Stimulated activated CD8-positive, alpha-beta memory T cell treated with anti-CD3 and anti-CD28 coated beads, Interleukin-2, amount 100 ng/mL, for 1 hour (primary cell): Measurements from ENCODE around the gene FUT8.
"Not testable (repeated sequence)": the region's sequence is repeated elsewhere in the genome, so short reads cannot be mapped to it uniquely, and the experiment has no call there.

ENCODE experiments used
- DNase-seq, 2 donors: peaks; one replicate each; pipeline ENCODE4 v3.0.0-alpha.2; 2020; ENCODE audit warnings: low read depth in 2 of 2

Gene FUT8

DNA sequence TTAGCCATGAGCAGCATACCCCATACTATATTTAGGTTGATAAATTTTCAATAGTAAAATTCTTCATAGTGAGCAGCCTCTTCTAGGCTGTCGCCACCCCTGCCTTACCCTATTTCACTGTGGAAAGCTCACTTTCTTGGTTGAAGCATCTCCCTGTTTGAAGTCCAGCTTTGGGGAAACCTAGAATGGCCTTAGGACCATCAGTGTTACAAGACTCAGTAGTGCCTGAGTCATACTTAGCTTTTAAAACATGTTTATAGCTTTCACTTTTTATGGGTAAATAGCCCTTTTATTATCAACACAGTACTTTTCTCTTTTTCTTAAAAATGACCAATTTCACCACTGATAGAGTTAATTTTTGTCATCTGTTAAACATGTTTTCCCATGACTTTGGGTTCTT is 37.1 kb downstream of the FUT8 start:
- no peak for DNase-seq

DNA sequence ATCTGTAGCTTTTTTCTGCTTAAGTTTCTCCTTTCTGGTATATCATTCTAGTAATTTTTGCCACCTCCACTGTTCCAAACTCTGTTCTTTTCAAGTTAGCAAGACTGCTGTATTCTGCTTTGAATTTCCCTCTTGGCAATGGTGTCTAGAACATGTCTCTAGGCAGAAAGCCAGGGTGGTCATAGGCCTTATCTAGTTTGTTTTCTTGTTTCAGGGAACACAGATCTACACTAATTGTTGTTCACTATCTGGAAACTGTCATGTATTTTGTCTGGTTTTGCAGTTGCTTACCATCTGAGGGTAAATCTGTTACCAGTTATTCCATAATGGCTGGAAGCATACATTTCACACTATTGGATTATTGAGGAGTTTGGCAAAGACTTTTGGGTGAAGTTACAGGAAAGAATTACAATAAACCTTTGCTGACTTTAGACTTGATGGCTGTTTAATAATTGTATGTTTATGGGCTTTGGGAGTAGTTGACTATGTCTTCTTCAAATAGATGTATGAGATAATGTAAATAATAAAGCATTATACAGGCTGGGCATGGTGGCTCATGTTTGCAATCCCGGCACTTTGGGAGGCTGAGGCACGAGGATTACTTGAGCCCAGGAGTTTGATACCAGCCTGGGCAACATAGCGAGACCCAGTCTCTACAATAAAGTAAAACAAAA is 41.4 kb downstream of the FUT8 start:
- DNase-seq: no peak

DNA sequence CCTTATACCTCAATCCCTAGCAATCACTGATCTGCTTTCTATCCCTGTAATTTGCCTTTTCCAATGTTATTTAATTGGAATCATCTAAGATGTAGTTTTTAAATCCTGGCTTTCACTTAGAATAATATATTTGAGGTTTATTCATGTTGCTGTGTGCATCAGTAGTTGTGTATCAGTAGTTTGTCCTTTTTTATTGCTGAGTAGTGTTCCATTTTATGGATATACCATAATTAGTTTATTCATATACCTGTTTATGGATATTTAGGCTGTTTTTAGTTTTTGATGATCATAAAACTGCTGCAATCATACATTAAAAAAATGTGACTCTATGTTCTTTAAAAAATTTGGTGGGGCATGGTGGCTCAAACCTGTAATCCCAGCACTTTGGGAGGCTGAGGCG is 43.7 kb downstream of the FUT8 start:
- DNase-seq: no peak

DNA sequence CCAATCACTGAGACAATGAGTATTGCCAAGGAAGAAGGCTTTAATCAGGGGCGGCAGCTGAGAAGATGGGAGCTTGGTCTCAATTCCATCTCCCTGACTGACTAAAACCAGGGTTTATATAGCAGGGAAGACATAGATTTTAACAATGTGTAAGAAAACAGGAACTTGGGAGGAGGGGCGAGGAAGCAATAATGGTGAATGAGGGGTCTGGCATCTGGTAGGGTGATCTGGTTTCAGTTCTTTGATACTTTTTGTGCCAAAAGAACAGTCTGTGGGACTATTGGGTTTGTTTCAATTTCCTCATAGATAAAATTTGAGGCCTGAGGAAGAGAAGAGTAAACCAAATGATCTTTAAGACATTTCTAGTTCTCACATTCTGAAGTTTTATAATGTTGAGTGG is 49.2 kb downstream of the FUT8 start:
- no peak for DNase-seq

DNA sequence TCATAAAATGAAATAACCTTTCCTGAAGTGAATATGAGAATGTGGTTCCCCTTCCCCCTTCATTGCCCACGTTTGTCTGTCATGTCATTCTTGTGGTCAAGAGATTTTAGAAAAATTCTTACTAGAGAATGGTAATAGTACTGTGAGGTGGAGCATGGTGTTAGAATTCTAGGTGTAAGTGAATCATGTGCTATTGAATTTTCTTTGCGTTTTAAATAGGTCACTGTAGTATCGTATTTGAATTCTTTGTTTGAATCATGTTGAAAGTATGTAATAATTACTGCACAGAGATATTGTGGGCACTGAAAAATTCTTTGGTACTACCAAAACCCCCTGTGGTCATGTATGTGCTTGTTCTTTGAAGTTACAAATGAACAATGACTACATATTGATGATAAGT is 49.9 kb downstream of the FUT8 start:
- no peak for DNase-seq

DNA sequence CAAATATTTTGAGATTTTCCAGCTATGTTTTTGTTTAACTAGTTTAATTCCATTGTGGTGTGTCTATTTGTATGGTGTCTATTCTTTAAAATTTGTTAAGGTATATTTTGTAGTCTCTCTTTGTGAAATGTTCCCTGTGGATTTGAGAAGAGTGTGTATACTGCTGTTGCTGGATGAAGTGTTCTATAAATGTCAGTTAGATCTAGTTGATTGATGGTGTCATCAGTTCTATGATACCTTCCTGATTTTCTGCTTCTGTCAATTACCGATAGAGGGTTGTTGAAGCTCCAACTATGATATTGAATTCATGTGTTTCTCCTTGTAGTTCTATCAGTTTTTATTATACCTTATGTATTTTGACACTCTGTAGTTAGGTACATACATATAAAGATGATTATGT is 53.1 kb downstream of the FUT8 start:
- DNase-seq: no peak

DNA sequence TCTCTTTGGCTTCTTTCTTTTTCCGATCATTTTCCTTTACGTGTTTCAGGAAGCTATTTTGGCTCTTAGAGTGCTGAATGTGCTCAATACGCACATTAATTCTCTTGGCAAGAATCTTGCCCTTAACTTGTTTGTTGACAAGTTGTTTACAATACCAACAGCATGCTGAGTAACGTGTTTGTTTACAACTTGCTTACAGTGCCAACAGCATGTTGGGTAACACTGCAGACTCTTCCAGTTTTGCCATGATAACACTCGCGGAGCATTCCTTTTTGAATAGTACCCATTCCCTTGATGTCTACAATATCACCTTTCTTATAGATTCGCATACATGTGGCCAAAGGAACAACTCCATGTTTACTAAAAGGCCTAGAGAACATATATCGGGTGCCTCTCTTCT is 55.4 kb downstream of the FUT8 start:
- DNase-seq: not testable (repeated sequence)

DNA sequence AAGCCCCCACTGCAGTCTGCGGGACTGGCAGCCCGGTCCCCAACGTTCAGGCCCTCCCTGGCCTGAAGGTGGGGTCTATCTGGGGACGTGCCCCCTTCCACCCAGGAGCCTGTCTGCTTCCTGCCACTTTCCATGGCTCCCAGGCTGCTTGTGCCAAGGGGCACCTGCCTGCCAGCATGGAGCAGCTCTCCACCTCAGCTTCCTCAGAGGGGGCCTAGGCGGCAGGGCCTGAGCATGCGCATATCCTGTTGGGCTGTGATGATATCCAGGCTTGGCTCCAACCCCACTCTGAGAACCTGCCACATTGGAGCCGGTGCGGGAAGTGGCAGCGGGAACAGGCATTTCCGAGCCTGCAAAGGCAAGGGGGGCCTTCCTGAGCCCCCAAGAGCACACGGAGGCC is 57.4 kb downstream of the FUT8 start:
- no peak for DNase-seq

DNA sequence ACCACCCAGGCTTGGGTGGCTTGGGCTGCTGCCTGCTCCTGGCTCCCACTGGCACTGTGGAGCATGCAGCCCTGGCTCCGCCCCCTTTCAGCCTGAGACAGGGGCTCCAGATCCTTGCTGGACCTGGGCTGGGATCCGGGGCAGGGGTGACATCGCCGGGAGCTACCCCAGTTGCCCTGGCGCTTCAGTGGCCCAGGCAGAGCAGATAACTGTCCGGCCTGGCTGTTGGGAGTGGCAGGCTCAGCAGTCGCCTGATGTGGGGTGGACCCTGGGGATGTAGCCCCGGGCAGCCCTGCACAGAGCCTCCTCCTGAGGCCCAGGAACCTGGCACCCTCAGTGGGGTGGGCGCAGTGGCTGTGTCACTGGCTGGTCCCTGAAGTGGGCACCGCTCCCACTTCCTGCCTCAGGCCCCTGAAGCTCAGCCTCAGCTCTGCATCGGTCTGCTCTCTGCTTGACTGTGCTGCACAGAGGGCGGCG is 57.9 kb downstream of the FUT8 start:
- no peak for DNase-seq

DNA sequence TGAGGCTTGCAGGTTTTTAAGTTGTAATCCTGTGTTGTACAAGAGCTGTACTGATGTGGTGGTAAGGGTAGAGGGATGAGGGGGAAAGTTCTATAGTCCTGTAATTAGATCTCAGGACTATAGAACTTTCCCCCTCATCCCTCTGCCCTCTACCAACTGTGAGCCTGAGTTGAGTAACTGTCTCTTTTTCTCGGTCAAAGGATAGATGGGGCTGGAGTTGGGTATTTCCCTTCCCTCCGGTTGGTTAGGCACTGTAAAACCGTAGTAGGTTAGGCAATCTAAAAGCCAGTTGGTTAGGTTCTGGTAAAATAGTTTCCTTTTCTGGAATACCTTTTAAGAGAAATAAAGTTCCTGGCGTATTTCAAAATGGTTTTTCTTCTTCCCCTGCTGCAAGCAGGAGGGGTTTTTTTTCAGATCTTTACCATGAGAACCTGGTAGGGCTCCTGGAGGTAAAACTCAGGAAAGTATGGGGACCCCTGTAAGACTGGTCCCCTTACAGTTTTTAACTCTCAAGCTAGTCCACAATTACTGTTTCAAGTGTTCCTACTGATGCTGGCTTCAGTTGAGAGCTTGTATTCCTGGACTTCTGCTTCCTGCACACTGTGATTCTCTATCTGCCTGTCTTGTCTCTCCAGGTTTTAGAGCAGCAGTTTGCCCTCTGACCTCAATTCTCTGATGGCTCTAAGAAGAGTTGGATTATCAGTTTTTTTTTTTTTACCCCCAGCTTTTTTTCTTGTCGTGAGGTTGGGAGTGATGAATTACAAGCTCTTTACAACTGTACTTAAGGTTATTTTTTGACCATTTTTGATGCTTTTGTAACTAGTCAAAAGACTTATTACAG is 58.7 kb downstream of the FUT8 start:
- no peak for DNase-seq

DNA sequence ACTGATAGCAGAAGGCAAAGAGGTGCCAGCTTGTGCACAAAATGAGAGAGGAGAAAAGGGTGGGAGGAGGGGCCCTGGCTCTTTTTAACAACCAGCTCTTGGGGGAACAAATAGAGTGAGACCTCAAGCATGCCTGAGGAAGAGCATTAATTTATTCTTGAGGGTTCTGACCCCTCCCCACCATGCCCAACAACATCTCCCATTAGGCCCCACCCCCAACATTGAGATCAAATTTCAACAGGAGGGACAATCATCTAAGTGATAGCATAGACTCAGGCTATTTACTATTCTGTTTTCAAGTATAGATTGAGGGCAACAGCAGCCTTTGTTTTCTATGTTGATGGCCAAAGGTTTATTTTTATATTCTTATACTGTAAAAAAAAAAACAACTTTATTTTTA is 59.7 kb downstream of the FUT8 start:
- no peak for DNase-seq

DNA sequence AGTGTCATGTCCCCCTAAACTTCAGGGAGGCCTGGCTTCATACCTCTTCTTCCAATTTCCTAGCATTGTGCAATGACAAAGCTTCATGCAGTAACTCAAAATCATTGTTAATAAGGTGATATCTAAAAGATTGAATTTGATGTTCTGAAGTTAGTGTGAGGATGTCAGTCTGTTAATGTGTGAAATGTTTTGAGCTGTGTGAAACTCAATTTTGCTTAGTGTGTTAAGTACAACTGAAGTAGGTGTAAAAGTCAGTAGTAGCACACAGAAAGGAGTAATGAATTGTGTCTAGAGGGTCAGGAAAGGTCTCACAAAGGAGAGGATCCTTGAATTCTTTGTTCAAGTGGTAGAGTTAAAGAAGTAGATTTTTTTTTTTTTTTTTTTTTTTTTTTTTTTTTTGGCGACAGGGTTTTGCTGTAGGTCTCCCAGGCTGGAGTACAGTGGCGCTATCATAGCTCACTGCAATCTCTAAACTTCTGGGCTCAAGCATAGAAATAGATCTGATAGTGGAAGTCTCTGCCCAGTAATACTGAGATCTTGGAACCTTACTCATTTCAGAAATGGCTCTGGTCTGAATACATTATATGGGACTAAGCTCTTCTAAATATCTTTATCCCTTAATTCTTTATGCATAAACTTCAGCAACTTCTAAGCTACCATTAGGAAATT is 63.9 kb downstream of the FUT8 start:
- no peak for DNase-seq

DNA sequence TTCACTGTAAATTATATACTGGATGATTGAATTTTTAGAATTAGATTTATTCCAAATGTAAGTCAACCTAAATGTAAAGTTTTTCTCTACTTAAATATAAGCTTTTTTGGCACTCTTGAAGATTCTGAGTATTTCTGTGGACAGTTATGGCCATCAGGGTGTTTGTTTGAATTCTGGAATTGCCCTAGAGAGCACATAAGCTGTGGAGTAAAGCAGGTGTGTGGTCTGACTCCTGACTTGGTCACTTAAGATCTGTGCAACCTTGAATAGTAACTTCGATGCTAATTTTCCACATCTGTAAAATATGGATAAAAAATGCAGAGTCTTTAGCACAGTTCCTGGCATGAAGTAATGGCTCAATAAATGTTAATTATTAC is 64.4 kb downstream of the FUT8 start:
- DNase-seq: no peak

DNA sequence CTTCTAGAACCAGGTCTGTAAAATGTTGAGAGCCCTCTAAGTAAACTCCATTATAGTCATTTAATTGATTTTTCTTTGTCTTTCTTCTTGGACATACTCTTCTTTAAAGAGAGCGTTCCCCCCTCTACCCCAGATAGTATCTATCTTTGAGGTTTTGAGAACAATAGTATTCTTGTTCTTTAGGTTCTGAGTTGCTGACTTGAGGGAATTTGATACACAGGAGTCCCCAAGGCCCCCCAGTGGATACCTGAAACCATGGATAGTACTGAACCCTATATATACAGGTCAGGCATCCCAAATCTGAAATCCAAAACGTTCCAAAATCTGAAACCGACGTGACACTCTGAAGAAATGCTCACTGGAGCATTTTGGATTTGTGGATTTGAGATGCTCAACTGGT is 65.5 kb downstream of the FUT8 start:
- DNase-seq: no peak

DNA sequence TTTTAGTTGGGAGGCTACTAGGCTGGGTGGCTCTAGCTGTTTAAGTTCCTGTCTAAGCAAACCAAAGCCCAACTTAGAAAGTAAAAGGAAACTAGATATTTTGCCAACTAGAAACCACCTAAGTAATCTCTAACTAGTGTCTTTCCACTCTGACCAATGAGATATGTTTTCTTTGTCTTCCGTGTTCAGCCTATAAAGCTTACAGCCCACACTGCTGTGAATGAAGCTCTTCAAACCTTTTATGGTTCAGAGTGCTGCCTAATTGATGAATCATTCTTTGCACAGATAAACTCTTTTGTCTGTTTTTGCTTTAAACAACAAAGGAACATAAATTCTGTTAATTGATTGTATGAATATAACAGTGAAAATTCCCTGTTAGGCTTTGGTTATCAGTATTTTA is 66.1 kb downstream of the FUT8 start:
- no peak for DNase-seq

DNA sequence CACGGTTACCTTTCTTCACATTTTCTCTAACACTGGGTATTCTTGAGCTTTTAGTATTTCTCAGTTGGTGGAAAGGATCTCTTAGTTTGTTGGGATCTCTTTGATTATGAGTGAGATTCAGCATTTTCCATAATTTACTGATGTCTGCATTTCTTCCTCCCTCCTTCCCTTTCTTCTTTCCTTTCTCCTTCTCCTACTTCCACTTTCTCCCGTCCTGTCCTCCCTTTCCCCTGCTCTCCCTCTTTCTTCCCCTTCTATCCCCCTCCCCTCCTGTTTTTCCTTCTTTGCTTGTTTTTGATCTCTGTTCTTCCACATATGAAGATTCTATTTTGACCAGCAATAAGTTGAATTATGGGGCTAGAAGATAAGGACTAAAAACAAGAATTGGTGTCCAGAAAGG is 66.9 kb downstream of the FUT8 start:
- no peak for DNase-seq

DNA sequence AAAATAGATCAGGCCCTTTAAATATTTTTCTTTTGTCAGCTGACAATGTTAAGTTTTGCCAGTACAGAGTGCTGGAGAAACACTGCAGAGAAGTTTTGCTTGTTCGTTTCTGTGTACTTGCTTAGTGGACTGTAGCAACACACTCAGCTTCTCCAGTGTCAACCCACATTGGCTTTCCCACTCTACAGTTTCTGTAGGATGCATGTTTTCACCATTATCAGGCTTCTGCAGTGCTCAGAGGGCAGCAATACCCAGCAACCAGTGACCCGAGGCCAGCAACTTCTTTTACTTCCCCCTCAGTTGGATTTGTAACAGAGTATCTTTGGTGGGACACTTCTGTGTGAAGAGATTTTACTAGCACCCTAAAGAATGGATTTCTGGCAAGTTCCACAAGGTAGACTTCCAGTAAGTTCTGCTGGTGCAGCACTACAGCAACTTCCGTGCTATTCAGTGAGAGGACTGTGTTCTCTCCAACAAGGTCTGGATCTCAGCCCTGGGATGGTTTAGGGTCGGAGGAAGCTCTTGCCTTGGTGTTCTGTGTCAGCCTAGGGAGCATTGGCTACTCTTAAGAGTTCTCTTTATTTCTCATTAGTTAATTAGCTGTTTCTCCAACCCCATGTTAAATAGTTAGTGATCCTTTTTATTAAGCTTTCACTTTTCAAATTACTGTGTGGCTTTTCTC is 70.4 kb downstream of the FUT8 start:
- no peak for DNase-seq

DNA sequence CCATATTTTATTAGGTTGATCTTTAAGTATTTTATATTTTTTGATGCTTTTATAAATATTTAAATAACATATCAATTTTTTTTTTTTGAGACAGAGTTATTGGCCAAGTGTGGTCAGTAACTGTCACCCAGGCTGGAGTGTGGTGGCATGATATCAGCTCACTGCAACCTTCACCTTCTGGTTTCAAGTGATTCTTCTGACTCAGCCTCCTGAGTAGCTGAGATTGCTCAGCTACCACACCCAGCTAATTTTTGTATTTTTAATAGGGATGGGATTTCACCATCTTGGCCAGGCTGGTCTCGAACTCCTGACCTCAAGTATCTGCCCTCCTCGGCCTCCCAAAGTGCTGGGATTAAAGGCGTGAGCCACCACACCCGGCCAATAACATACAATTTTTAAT is 71.1 kb downstream of the FUT8 start:
- DNase-seq: no peak

DNA sequence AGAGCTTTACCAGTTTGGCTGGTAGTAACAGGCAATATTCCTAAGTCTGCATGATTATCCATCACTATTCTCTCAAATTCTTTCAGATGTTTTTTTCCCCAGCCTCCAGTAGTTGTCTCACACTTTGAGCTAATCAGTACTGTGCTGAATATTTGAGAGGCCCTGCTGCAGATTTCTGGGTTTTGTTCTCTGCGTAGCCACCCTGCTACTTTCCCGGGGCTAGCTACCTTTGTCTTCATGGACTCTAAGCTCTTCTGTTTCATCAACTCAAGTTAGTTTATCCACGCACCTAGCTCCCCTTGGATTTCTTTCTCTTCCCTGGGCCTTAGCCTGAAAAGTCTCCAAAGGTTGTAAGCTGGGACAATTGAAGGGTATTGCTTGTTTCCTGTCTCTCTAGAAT is 73.0 kb downstream of the FUT8 start:
- DNase-seq: no peak

DNA sequence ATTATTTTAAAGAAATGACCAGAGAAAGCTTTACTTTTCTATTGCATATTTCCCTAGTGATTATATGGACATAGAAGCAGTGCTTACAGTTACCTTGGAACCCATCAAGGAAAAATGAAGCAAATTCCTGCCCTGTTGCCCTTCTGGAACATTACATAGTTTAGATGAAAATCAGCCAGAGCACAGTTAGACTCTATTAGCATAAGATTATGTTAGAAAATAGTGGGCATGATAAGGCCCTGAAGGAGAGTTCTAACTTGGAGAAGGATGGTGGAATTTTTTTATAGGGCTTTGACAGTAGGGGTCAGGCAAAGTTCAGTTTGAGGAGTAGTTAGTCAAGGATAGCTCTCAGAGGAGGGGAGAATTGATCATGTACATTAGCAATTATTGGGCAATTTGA is 74.3 kb downstream of the FUT8 start:
- no peak for DNase-seq

DNA sequence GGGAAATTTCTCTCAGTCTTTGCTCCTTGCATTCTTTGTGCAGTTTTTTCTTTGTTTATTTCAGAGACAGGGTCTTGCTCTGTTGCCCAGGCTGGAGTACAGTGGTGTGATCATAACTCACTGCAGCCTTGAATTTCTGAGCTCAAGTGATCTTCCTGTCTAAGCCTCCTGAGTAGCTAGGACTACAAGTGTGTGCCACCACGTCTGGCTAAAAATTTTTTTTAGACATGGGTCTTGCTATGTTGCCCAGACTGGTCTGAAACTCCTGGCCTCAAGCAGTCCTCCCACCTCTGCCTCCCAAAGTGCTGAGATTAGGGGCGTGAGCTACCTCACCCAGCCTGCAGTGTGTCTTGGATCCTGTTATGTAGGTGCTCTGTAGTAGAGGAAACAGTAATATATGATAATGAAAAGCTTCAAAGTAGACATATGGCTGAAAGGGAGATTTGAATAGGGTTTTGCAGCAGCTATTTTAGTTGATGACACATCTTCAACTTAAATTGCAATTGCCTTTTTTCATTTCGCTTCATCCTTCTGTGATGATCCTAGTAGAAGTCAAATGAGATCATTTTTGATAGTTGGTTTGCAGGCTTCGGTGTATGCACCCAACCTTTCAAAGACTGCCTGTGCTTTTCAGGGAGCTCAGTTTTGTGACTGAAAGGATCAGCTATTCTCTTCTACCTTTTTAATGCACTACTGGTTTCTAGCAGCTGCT is 75.4 kb downstream of the FUT8 start:
- no peak for DNase-seq

DNA sequence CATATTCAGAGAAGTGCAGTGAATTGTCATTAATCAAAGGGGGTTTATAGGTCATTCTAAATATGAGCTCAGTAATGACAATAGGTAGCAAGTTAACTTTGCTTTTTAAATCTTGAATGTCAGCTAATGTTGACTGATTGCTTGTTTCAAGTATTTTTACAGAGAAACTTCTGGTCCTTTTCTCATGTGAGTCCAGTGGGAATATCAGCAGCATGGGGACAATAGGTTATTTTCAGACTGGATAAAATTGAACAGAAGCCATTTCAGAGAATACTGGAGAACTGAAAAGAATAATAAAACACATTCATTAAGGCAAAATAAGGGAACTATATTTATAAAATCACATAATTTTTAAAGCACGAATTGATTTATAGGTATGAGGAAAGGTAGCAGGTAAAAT is 78.7 kb downstream of the FUT8 start:
- no peak for DNase-seq
